NCI-H128 (cell line): ENCODE results near the gene BMERB1.
"Not testable (repeated sequence)": the region's sequence is repeated elsewhere in the genome, so short reads cannot be mapped to it uniquely, and the experiment has no call there.

Source experiments
- DNase-seq: peaks from one replicate; lab custom pipeline; 2025; ENCODE audit not compliant: unreplicated experiment; lab: John Stamatoyannopoulos, UW

Gene BMERB1

DNA sequence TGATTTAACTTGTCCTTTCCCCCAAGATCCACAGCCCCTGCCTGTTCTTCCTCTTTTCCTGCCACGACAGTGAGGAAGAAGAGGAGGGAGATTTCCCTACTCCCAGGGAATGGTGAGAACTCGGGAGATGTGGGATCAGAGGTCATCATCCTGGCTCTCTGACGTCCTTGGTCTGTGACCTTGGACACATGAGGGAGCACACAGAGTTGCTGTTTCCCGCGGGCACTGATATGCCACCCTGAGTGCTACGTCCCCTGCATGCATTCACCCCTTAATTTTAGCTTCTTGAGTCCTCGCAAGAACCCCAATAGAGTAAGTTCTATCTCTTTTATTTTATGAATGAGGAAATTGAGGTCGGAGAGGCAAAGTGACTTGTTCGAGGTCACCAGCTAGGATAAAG lies 85.4 kb downstream of the BMERB1 start:
- DNase-seq, result no peak

- DNase-seq, result no peak
Measured at GRCh38 chr16:15521390-15521757, 87.0 kb downstream of the BMERB1 start.

DNA sequence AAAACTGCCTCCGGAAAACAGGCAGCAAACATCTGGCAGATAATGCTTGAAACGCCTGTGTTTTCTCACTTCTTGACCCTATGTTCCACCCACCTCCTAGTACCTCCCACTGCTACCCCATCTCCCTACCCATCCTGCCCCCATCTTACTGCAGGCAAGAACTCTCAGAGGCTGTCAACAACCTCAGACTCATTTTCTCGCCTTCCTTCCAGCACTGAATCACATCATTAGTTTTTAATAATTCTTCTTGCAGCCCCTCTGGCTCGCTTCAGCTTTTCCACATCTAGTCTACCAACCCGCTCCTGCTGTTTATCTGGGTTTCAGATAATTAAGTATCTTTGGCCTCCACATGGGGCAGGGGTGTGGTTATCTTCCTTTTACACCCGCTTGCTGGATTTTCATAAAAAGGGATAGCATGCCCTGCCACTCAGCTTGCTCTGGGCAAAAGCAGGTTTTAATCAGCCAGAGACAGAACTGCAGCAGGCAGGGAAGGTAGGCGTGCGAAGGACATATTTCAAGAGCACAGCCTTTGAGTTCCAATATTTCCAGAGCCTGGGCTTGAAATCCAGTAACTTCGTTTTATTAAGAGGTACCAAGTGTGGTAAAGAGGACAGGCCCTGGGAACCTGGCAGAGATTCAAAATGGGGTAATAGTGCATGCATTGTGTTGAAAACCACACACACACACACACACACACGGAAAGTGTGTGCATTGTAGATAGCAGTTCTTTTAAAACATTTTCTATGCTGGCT lies 87.5 kb downstream of the BMERB1 start:
- no peak for DNase-seq

- DNase-seq, result no peak
Measured at GRCh38 chr16:15523092-15523541, 88.7 kb downstream of the BMERB1 start.

GRCh38 chr16:15523939-15524338 lies 89.6 kb downstream of the BMERB1 start:
- no peak for DNase-seq

- no peak for DNase-seq
Measured at GRCh38 chr16:15524966-15525365, 90.6 kb downstream of the BMERB1 start.

GRCh38 chr16:15526097-15526496 lies 91.7 kb downstream of the BMERB1 start:
- DNase-seq, result no peak

GRCh38 chr16:15526731-15527130 lies 92.3 kb downstream of the BMERB1 start:
- DNase-seq, result no peak

DNA sequence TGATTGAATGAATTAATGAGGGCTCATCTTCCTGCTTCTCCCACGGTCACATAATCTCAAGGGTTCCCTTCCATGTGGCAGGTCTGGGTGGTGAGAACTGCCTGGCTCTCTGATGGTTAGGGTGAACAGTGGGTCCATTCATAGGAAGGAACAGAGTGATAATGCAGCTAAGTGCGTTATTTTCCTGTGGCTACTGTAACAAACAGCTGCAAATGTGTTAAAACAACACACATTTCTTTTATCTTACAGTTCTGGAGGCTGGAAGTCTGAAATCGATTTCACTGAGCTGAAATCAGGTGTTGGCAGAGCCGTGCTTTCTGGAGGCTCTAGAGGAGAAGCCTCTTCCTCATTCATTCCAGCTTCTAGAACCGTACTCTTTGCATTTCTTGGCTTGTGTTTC lies 95.3 kb downstream of the BMERB1 start:
- no peak for DNase-seq

- DNase-seq, result no peak
Measured at GRCh38 chr16:15530085-15530484, 95.7 kb downstream of the BMERB1 start.

DNA sequence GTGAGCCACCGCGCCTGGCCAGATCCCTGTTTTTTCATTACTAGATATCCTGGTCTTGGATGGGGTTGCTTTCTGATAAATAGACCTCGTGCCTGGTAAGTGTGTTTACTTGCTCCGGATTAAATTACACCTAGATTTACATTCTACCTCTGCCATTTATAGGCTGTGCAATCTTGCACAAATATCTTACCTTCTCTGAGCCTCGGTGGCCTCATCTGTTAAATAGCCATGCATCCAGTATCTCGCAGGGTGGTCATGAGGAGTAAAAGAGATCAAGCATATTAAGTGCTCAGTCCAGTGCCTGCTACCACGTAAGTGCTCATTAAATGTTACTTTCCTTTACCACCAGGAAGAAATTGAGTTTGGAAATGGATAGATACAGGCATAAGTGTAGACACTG lies 98.4 kb downstream of the BMERB1 start:
- no peak for DNase-seq

- DNase-seq, result no peak
Measured at GRCh38 chr16:15533386-15533785, 99.0 kb downstream of the BMERB1 start.

DNA sequence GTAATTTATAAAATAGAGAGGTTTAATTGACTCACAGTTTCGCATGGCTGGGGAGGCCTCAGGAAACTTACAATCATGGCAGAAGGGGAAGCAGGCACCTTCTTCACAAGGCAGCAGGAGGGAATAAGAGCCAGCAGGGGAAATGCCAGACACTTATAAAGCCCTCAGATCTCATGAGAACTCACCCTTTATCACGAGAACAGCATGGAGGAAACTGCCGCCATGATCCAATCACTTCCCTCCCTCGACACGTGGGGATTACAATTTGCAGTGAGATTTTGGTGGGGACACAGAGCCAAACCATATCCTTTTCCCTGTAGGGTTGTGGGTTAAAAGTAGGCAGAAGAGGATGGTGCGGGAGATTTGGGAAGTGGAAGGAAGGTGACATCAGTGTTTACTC lies 101.4 kb downstream of the BMERB1 start:
- no peak for DNase-seq

- DNase-seq, result no peak
Measured at GRCh38 chr16:15536843-15537242, 102.5 kb downstream of the BMERB1 start.

GRCh38 chr16:15538507-15538906 lies 104.1 kb downstream of the BMERB1 start:
- DNase-seq, result no peak

DNA sequence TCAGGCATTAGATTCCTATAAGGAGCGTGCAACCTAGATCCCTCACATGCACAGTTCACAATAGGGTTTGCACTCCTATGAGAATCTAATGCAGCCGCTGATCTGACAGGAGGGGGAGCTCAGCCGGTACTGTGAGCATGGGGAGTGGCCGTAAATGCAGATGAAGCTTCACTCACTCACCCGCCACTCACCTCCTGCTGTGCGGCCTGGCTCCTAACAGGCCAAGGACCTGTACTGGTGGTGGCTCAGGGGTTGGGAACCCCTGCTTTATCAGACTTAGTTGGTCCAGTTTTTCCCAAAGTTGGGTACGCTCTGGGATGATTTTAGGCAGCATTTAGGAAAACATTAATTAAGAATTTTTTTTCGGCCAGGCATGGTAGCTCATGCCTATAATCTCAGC lies 104.8 kb downstream of the BMERB1 start:
- DNase-seq, result no peak

DNA sequence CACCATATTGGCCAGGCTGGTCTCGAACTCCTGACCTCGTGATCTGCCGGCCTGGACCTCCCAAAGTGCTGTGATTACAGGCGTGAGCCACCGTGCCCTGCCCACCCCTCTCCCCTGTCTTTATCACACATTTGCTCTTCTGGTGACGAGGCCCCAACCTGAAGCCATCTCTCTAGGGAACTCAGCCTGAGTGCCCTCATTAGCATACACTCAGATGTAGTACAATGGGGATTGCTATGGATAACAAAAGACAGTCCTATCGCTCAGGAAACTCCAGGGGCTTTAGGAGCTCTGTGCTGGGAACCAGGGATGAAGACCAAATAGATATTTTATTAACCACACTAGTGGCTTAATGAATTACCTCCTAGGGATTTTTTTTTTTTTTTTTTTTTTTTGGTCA lies 107.9 kb downstream of the BMERB1 start:
- DNase-seq, result no peak

- DNase-seq, result no peak
Measured at GRCh38 chr16:15542734-15543347, 108.5 kb downstream of the BMERB1 start.

DNA sequence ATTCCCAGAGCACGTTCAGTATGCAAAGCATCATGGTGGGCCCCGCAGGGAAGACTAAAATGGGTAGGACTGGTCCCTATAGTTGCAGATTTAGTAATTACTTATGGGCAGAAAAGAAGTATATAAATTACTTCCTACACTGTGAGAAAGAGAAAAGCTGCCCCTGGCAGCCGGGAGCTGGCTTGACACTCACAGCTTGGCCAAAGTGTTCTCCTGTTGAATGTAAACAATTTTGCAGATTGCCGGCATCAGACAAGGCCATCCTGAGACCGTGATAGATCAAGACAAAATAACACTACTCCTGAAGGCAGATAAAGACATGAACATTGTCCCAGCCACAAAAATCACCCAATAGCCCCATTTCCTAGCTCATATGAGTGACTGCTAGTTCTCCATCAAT lies 110.0 kb downstream of the BMERB1 start:
- no peak for DNase-seq

DNA sequence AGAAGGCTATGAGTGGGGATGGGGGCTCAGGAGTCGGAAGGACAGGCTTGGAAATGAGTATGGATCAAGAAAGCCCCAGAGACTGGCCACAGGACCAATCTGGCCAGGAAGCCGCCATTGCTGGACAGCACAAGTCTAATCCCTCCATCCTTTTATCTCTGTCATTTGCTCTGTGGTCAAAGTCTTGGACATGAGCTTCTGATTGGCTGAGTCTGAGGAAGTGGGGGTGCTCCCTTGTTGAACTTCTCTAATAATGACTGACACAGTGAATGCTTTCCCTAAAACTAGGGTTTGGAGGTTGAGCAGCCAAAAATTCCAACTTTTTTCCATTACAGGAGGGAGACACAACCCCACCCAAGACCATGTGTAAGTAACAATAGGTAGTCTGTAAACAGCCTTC lies 111.2 kb downstream of the BMERB1 start:
- DNase-seq, result no peak

DNA sequence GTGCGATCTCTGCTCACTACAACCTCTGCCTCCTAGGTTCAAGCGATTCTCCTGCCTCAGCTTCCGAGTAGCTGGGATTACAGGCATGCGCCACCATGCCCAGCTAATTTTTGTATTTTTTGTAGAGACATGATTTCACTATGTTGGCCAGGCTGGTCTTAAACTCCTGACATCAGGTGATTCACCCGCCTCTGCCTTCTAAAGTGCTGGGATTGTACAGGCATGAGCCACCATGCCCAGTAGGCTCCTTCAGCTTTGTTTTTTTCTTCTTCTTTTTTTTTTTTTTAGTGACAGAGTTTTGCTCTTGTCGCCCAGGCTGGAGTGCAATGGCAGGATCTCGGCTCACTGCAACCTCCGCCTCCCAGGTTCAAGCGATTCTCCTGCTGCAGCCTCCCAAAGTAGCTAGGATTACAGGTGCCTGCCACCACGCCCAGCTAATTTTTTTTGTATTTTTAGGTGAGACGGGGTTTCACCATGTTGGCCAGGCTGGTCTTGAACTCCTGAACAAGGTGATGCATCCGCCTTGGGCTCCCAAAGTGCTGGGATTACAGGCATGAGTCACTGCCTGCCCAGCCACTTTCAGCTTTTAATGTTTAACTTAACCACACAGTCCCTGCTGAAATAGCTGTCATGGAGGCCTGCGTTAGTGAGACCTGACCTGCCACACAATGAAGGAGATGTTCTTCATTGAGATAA lies 112.8 kb downstream of the BMERB1 start:
- not testable (repeated sequence) for DNase-seq

DNA sequence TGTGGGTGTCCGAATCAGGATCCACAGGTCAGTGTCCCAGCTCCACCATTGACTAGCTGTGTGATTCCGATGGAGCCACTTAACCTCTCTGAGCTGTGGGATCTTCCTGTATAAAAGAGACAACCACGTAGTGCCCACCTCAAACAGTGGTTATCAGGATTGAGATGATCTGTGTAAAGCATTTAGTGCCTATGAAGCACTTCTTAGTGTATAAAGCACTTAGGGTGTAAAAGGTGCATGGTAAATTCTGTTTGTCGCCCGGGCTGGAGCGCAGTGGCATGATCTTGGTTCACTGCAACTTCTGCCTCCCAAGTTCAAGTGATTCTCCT lies 113.3 kb downstream of the BMERB1 start:
- no peak for DNase-seq
